B cell (primary cell): ENCODE measurements around the gene BNIP5. TPM values are rescaled to one million over a fixed set of nuclear protein-coding genes. Genes with fewer than 3 reads are reported as not detected.

Experiments
- ATAC-seq: fragments of 200-7000 bp; cut with Tn5 transposase; one replicate; pipeline ENCODE4 v1.10.0; 2021; ENCODE audit warnings: low read depth, mild to moderate bottlenecking, moderate number of reproducible peaks, moderate library complexity
- CTCF ChIA-PET: fragments of 350-600 bp; sonication (Branson Sonifier 250); formaldehyde crosslinking; loops from one replicate; lab custom pipeline; 2021; ENCODE audit warnings: antibody characterized with exemption, inconsistent platforms; lab: Charles Lee
- POLR2A ChIA-PET: fragments of 350-600 bp; sonication (Branson Sonifier 250); formaldehyde crosslinking; loops from one replicate; lab custom pipeline; 2021; ENCODE audit warnings: antibody characterized with exemption; lab: Charles Lee
- DNase-seq: peaks from one replicate; pipeline ENCODE4 v3.0.0; 2013
- H2AFZ ChIP-seq: 2 replicates; pipeline ENCODE4 v1.6.1; 2012; ENCODE audit warnings: mild to moderate bottlenecking, low read depth, low read length; ENCODE audit not compliant: insufficient read depth, poor library complexity, severe bottlenecking
- H3K27ac ChIP-seq, 2 donors: 1 replicate in 1 of 2; 2 replicates in 1 of 2; pipeline ENCODE4 v1.5.1; 2012 to 2013; ENCODE audit warnings: low read length in 2 of 2, mild to moderate bottlenecking in 2 of 2, moderate library complexity in 1 of 2
- H3K27me3 ChIP-seq, 4 experiments: fragments of 200-600 bp in 1 of 4; sonication (generic) in 1 of 4; replicated peaks in 1 of 4; 1 replicate in 2 of 4; 2 replicates in 2 of 4; pipeline versions ENCODE4 v1.6.1 to v1.7.0; 2013 to 2016; ENCODE audit warnings: low read length in 3 of 4, mild to moderate bottlenecking in 2 of 4, mixed read lengths in 1 of 4, moderate library complexity in 1 of 4; ENCODE audit not compliant: insufficient read depth in 4 of 4, control insufficient read depth in 3 of 4; ENCODE audit errors: control extremely low read depth in 1 of 4
- H3K36me3 ChIP-seq, 2 experiments: replicated peaks in 1 of 2; 1 replicate in 1 of 2; 2 replicates in 1 of 2; pipeline versions ENCODE4 v1.6.1 to v1.7.1; 2013; ENCODE audit warnings: low read length in 1 of 2; ENCODE audit not compliant: insufficient read depth in 2 of 2, control insufficient read depth in 1 of 2; ENCODE audit errors: control extremely low read depth in 1 of 2, extremely low read depth in 1 of 2
- H3K4me1 ChIP-seq, 2 donors: fragments of 200-600 bp in 1 of 2; sonication (generic) in 1 of 2; 1 replicate in 1 of 2; 2 replicates in 1 of 2; pipeline versions ENCODE4 v1.5.1 to v1.6.1; 2013 to 2017; ENCODE audit warnings: low read length in 2 of 2; ENCODE audit not compliant: control insufficient read depth in 2 of 2, insufficient read depth in 2 of 2
- H3K4me2 ChIP-seq: replicated peaks from 2 replicates; pipeline ENCODE3; 2012; ENCODE audit warnings: mild to moderate bottlenecking, low read depth, low read length; ENCODE audit not compliant: poor library complexity, severe bottlenecking
- H3K4me3 ChIP-seq, 5 experiments: fragments of 200-600 bp in 1 of 5; sonication (generic) in 1 of 5; 1 replicate in 3 of 5; 2 replicates in 2 of 5; pipeline versions ENCODE4 v1.5.1 to v1.7.0; 2011 to 2016; ENCODE audit warnings: low read length in 4 of 5, mild to moderate bottlenecking in 4 of 5, low read depth in 2 of 5, control low read depth in 1 of 5, moderate library complexity in 1 of 5; ENCODE audit not compliant: insufficient read depth in 1 of 5; ENCODE audit errors: control extremely low read depth in 1 of 5, extremely low read depth in 1 of 5
- H3K79me2 ChIP-seq: fragments of 200-600 bp; sonication (generic); one replicate; pipeline ENCODE4 v1.6.0; 2016; ENCODE audit warnings: low read length; ENCODE audit not compliant: control insufficient read depth, insufficient read depth
- H3K9ac ChIP-seq: fragments of 200-600 bp; sonication (generic); 2 replicates; pipeline ENCODE4 v1.6.1; 2017; ENCODE audit warnings: mild to moderate bottlenecking, low read length, moderate library complexity
- H3K9me3 ChIP-seq, 3 donors: one replicate each; pipeline versions ENCODE4 v1.6.1 to v1.7.1; 2013; ENCODE audit warnings: low read length in 2 of 3; ENCODE audit not compliant: control insufficient read depth in 2 of 3, insufficient read depth in 1 of 3; ENCODE audit errors: control extremely low read depth in 1 of 3
- H4K20me1 ChIP-seq: 2 replicates; pipeline ENCODE4 v1.6.0; 2012; ENCODE audit warnings: mild to moderate bottlenecking, low read length; ENCODE audit not compliant: insufficient read depth, control insufficient read depth, poor library complexity, severe bottlenecking
- H3K27ac Mint-ChIP-seq: one replicate; pipeline ENCODE4 v1.8.0; 2021; ENCODE audit warnings: mixed read lengths
- H3K27me3 Mint-ChIP-seq: one replicate; pipeline ENCODE4 v1.8.0; 2021; ENCODE audit warnings: mixed read lengths
- H3K4me1 Mint-ChIP-seq: one replicate; pipeline ENCODE4 v1.8.0; 2021; ENCODE audit warnings: mixed read lengths
- H3K4me3 Mint-ChIP-seq: one replicate; pipeline ENCODE4 v1.8.0; 2021; ENCODE audit warnings: mixed read lengths
- H3K9me3 Mint-ChIP-seq: one replicate; pipeline ENCODE4 v1.8.0; 2022; ENCODE audit warnings: mixed read lengths; ENCODE audit not compliant: insufficient read depth
- CTCF ChIP-seq: fragments of 200-600 bp; IDR thresholded peaks from one replicate; pipeline ENCODE4 v1.8.0; 2022; ENCODE audit warnings: antibody characterized with exemption, mild to moderate bottlenecking
- EZH2 ChIP-seq: IDR thresholded peaks from 2 replicates; pipeline ENCODE4 v1.6.1; 2012; ENCODE audit warnings: borderline replicate concordance, low read depth, mild to moderate bottlenecking, moderate library complexity, low read length; ENCODE audit not compliant: insufficient read depth, poor library complexity, severe bottlenecking
- WGBS: methylation state at CpG from one replicate; pipeline ENCODE4 v1.1.5; 2013; ENCODE audit warnings: missing lambda C conversion rate; ENCODE audit not compliant: insufficient coverage; 5-methylcytosine and 5-hydroxymethylcytosine counted together
- intact Hi-C: fragments of 100-400 bp; cut with micrococcal nuclease; formaldehyde crosslinking; loops from one replicate; pipeline ENCODE4 v1.10.0; 2022
- polyA plus RNA-seq: library from polyadenylated mRNA; depleted of rRNA; stranded (reverse); fragments of >200 nt; gene quantifications from 2 replicates; pipeline ENCODE4 v1.2.3, GENCODE V29; 2012
- total RNA-seq, 2 donors: library from RNA; stranded (reverse); fragments of 120-200 nt in 1 of 2; gene quantifications; 1 replicate in 1 of 2; 2 replicates in 1 of 2; pipeline versions ENCODE4 v1.2.3 to v1.2.4, GENCODE V29; 2013 to 2022

BNIP5 gene
- total and polyA plus RNA-seq, 2 donors (not counting 1 experiment from before 2014, with no cell fraction given): 0.06 to 0.10 TPM

GRCh38 chr6:36368921-36369865, 32.5 kb upstream of the BNIP5 start:
- H2AFZ ChIP-seq: no peak overlapping the region
- H3K27me3 Mint-ChIP-seq: peaks cover 8% of the 10 kb centered on the region
- H3K27ac Mint-ChIP-seq: no peak overlapping the region
- H3K9ac ChIP-seq: no peak overlapping the region
- POLR2A ChIA-PET: interaction anchor here (0.5 to 0.6 kb wide), 2 partner anchors 33 to 40 kb away, joined by 4 to 6 read pairs; no protein-coding TSS in a partner anchor
- 94% methylated on average over 12 of the region's 14 CpGs for WGBS
- H3K4me1 ChIP-seq: peaks cover 4 to 24% of the 10 kb centered on the region in 2 donors
- ATAC-seq (no peak), DNase-seq (no peak)
- no peaks in the 10 kb centered on the region for H3K9me3 ChIP-seq
- no peak overlapping the region for H3K4me3 ChIP-seq
- no peaks in the 10 kb centered on the region for H3K9me3 Mint-ChIP-seq
- H3K27me3 ChIP-seq: no peaks in the 10 kb centered on the region
- intact Hi-C loops: no loop called here
- no peaks in the 10 kb centered on the region for H4K20me1 ChIP-seq
- CTCF ChIA-PET: interaction anchor here (0.8 kb wide), 1 partner anchor 28 kb away, joined by 3 read pairs; no protein-coding TSS in a partner anchor
- H3K4me3 Mint-ChIP-seq: no peak overlapping the region
- H3K36me3 ChIP-seq: no peaks in the 10 kb centered on the region
- H3K4me1 Mint-ChIP-seq: peaks cover 12% of the 10 kb centered on the region
- TF ChIP-seq CTCF (no peak), EZH2 (no peak)
- H3K79me2 ChIP-seq: no peaks in the 10 kb centered on the region
- H3K27ac ChIP-seq: no peak overlapping the region
- no peak overlapping the region for H3K4me2 ChIP-seq

GRCh38 chr6:36368421-36368820, 31.7 kb upstream of the BNIP5 start:
- no peaks in the 10 kb centered on the region for H3K79me2 ChIP-seq
- H3K4me1 Mint-ChIP-seq: peaks cover 12% of the 10 kb centered on the region
- ChIA-PET POLR2A (no interaction called here), CTCF (interaction anchor here (0.8 kb wide), 1 partner anchor 27 kb away, joined by 3 read pairs; no protein-coding TSS in a partner anchor)
- H3K4me1 ChIP-seq: peaks cover 4 to 24% of the 10 kb centered on the region in 2 donors
- no peak overlapping the region for H3K4me2 ChIP-seq
- intact Hi-C loops: no loop called here
- no peaks in the 10 kb centered on the region for H4K20me1 ChIP-seq
- no peak overlapping the region for H2AFZ ChIP-seq
- no CpG with 5 or more reads among the region's 1 CpG for WGBS
- H3K27me3 Mint-ChIP-seq: peaks cover 8% of the 10 kb centered on the region
- H3K36me3 ChIP-seq: no peaks in the 10 kb centered on the region
- no peaks in the 10 kb centered on the region for H3K27me3 ChIP-seq
- H3K4me3 Mint-ChIP-seq: no peak overlapping the region
- ATAC-seq: no peak
- no peak overlapping the region for H3K9ac ChIP-seq
- H3K9me3 ChIP-seq: no peaks in the 10 kb centered on the region
- H3K27ac Mint-ChIP-seq: no peak overlapping the region
- no peak for DNase-seq
- no peak for TF ChIP-seq EZH2
- no peak for TF ChIP-seq CTCF
- no peak overlapping the region for H3K27ac ChIP-seq
- no peaks in the 10 kb centered on the region for H3K9me3 Mint-ChIP-seq
- no peak overlapping the region for H3K4me3 ChIP-seq
